ENCODE results near the gene NSMF.

DNA sequence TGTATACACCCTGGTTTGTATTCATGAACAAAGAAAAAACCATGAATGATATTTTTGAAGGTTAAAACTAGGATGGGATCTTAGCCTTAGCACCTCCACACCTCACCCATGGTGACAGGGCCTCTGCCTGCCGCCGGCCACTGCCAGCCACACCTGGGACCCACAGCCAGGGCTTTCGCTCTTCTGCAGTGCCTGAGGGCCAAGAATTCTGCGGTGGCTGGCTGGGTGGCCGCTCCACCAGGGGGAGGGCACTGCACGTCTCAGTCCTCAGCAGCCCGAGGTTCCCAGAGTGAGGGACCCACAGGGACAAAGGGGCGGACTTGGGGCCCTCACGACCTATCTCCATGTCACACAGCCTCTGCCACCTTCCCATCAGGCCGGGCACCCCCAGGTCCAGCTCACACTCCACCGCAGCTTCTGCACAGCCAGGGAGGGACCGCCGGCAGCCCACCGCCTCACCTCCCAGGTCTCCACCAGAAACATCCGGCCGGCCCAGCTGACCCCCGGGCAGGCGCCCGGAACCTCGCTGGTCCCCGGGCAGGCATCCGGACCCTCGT, 43.0 kb downstream of the NSMF start:
- no peak for TF ChIP-seq CHD7 (IDR thresholded peaks at IDR 0.05; ENCODE audit: insufficient replicate concordance, low read length)
- TF ChIP-seq EZH2 (IDR thresholded peaks at IDR 0.05; ENCODE audit: low read depth, low read length, severe bottlenecking), result no peak
- TF ChIP-seq PHF8 (conservative IDR thresholded peaks at IDR 0.05; ENCODE audit: low read depth, low read length), result no peak
- TF ChIP-seq POLR2A (IDR thresholded peaks at IDR 0.05; ENCODE audit: control extremely low read depth in 1 of 2, low read depth in 2 of 2, low read length in 2 of 2), result no peak
- TF ChIP-seq CEBPB (IDR thresholded peaks at IDR 0.05; ENCODE audit: low read depth, low read length), result no peak

Measured in H1 (cell line).